OCI-LY1 (cell line): ENCODE measurements around the gene MB.

Experiments
- H2AFZ ChIP-seq: fragments of 200-600 bp; sonication (generic), shearing (Covaris generic); 2 replicates; pipeline ENCODE4 v1.6.0; 2014; ENCODE audit warnings: antibody characterized with exemption, mild to moderate bottlenecking, low read length
- H3F3A ChIP-seq: fragments of 200-600 bp; sonication (generic), shearing (Covaris generic); 2 replicates; pipeline ENCODE4 v1.6.0; 2014; ENCODE audit warnings: mild to moderate bottlenecking, antibody characterized with exemption, low read length, moderate library complexity; ENCODE audit not compliant: insufficient read depth
- H3K27ac ChIP-seq: fragments of 200-600 bp; sonication (generic); 2 replicates; pipeline ENCODE4 v1.5.1; 2014; ENCODE audit warnings: low read length, mixed run types, mild to moderate bottlenecking, low read depth; ENCODE audit not compliant: poor library complexity, severe bottlenecking
- H3K27me3 ChIP-seq: fragments of 200-600 bp; sonication (generic); 2 replicates; pipeline ENCODE4 v1.6.0; 2014; ENCODE audit warnings: antibody characterized with exemption, mild to moderate bottlenecking, low read length, moderate library complexity; ENCODE audit not compliant: insufficient read depth
- H3K36me3 ChIP-seq: fragments of 200-600 bp; sonication (generic); 2 replicates; pipeline ENCODE4 v1.6.1; 2014; ENCODE audit warnings: mild to moderate bottlenecking, antibody characterized with exemption, low read length, moderate library complexity, mixed read lengths; ENCODE audit not compliant: insufficient read depth
- H3K4me1 ChIP-seq: fragments of 200-600 bp; sonication (generic); 2 replicates; pipeline ENCODE4 v1.5.1; 2014; ENCODE audit warnings: mild to moderate bottlenecking, low read length, moderate library complexity; ENCODE audit not compliant: insufficient read depth, severe bottlenecking
- H3K4me2 ChIP-seq: fragments of 200-600 bp; sonication (generic), shearing (Covaris generic); 2 replicates; pipeline ENCODE4 v1.6.1; 2014; ENCODE audit warnings: low read length
- H3K4me3 ChIP-seq: fragments of 200-600 bp; sonication (generic); 2 replicates; pipeline ENCODE4 v1.5.1; 2014; ENCODE audit warnings: low read length, low read depth, mild to moderate bottlenecking, mixed read lengths; ENCODE audit not compliant: poor library complexity, severe bottlenecking
- H3K79me2 ChIP-seq: fragments of 200-600 bp; shearing (Covaris generic); 2 replicates; pipeline ENCODE4 v1.6.1; 2016; ENCODE audit warnings: mixed run types, low read length, mixed read lengths; ENCODE audit not compliant: insufficient read depth
- H3K9ac ChIP-seq: fragments of 200-600 bp; sonication (generic), shearing (Covaris generic); 2 replicates; pipeline ENCODE4 v1.6.1; 2014; ENCODE audit warnings: mild to moderate bottlenecking, low read length, mixed read lengths
- H3K9me2 ChIP-seq: fragments of 200-600 bp; sonication (generic), shearing (Covaris generic); 2 replicates; pipeline ENCODE4 v1.6.1; 2014; ENCODE audit warnings: low read depth, mild to moderate bottlenecking, low read length, mixed read lengths
- H3K9me3 ChIP-seq: fragments of 200-600 bp; shearing (Covaris generic); 2 replicates; pipeline ENCODE4 v1.6.1; 2014; ENCODE audit warnings: low read length, mixed read lengths
- H4K20me1 ChIP-seq: fragments of 200-600 bp; sonication (generic), shearing (Covaris generic); 2 replicates; pipeline ENCODE4 v1.6.0; 2016; ENCODE audit warnings: mild to moderate bottlenecking, low read length; ENCODE audit not compliant: insufficient read depth
- CTCF ChIP-seq: fragments of 200-600 bp; sonication (generic), shearing (Covaris generic); IDR thresholded peaks from 2 replicates; pipeline ENCODE4 v1.5.1; 2017; ENCODE audit warnings: mild to moderate bottlenecking, antibody characterized with exemption, low read length, moderate library complexity, mixed read lengths
- EZH2 ChIP-seq: fragments of 200-600 bp; sonication (generic), shearing (Covaris generic); IDR thresholded peaks from 2 replicates; pipeline ENCODE4 v1.8.0; 2017; ENCODE audit warnings: borderline replicate concordance, mixed run types, mild to moderate bottlenecking, antibody characterized with exemption, low read length, moderate library complexity, mixed read lengths

The MB gene

DNA sequence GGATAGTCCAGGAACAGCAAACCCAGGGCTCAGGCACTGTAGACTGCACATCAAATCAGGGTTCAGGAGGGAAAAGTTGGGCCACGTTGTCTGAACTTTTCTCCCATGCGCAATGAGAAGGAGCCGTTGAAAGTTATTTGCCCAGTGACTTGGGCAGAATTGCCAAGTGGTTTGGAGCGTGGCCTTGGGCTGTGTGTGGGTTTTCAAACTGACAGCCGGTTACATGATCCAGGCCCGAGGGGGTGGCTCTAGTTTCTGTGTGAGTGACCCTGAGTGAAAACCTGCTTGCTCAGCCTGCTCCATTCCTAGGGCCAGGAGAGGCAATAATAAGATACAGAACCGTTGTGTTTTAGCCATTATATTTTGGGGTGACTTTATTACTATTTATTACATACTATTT, 20.3 kb downstream of the MB start:
- Histone ChIP-seq H3K9me3 (no peaks in the 10 kb centered on the region), H4K20me1 (no peaks in the 10 kb centered on the region), H3K4me3 (no peak overlapping the region), H3F3A (no peaks in the 10 kb centered on the region), H3K9ac (no peak overlapping the region), H3K4me1 (no peaks in the 10 kb centered on the region), H3K4me2 (no peak overlapping the region), H3K79me2 (no peaks in the 10 kb centered on the region), H3K27ac (no peak overlapping the region), H3K27me3 (peaks cover 3% of the 10 kb centered on the region), H2AFZ (no peak overlapping the region), H3K36me3 (no peaks in the 10 kb centered on the region), H3K9me2 (no peaks in the 10 kb centered on the region)
- TF ChIP-seq EZH2 (no peak), CTCF (no peak)

DNA sequence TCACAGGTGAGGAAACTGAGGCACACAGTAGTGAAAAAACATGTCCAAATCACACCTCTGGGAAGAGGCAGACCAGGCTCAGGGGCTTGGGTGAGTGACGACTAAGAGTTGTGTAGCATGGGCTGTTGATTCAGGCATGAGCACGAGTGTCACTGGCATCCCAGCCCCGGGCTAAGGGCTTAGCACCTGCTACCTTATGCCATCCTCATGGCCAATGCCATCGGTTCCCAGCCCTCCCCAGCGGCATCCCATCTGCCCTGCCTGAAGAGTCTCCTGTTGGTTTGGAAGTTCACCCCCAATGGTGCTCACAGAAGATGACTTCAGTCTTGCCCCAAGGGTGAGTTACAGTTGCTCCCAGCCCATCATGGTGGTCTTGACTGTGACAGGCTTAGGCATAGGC, 22.4 kb downstream of the MB start:
- Histone ChIP-seq H3F3A (no peaks in the 10 kb centered on the region), H3K9me2 (no peaks in the 10 kb centered on the region), H2AFZ (no peak overlapping the region), H3K9ac (no peak overlapping the region), H3K79me2 (no peaks in the 10 kb centered on the region), H3K27ac (no peak overlapping the region), H4K20me1 (no peaks in the 10 kb centered on the region), H3K36me3 (no peaks in the 10 kb centered on the region), H3K4me3 (no peak overlapping the region), H3K9me3 (no peaks in the 10 kb centered on the region), H3K4me1 (no peaks in the 10 kb centered on the region), H3K27me3 (peaks cover 8% of the 10 kb centered on the region), H3K4me2 (no peak overlapping the region)
- no peak for TF ChIP-seq CTCF
- TF ChIP-seq EZH2 = no peak

GRCh38 chr22:35593891-35594470, 23.1 kb downstream of the MB start:
- H3K79me2 ChIP-seq = no peaks in the 10 kb centered on the region
- H3K9me3 ChIP-seq = no peaks in the 10 kb centered on the region
- no peaks in the 10 kb centered on the region for H3K4me1 ChIP-seq
- no peaks in the 10 kb centered on the region for H3F3A ChIP-seq
- TF ChIP-seq EZH2 = no peak
- TF ChIP-seq CTCF = no peak
- peaks cover 13% of the 10 kb centered on the region for H3K27me3 ChIP-seq
- no peak overlapping the region for H3K4me2 ChIP-seq
- no peak overlapping the region for H3K4me3 ChIP-seq
- no peak overlapping the region for H2AFZ ChIP-seq
- no peaks in the 10 kb centered on the region for H4K20me1 ChIP-seq
- H3K36me3 ChIP-seq = no peaks in the 10 kb centered on the region
- no peak overlapping the region for H3K9ac ChIP-seq
- H3K27ac ChIP-seq = no peak overlapping the region
- no peaks in the 10 kb centered on the region for H3K9me2 ChIP-seq
